ENCODE measurements around the gene TAS2R7. TPM values are rescaled to one million over a fixed set of nuclear protein-coding genes. Genes with fewer than 3 reads are reported as not detected.

The TAS2R7 gene, protein sequence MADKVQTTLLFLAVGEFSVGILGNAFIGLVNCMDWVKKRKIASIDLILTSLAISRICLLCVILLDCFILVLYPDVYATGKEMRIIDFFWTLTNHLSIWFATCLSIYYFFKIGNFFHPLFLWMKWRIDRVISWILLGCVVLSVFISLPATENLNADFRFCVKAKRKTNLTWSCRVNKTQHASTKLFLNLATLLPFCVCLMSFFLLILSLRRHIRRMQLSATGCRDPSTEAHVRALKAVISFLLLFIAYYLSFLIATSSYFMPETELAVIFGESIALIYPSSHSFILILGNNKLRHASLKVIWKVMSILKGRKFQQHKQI
- total RNA-seq (not detected), polyA plus RNA-seq (not detected)
- long read RNA-seq, donor 1, result 0 reads
- long read RNA-seq, donor 2, result 0 reads

DNA sequence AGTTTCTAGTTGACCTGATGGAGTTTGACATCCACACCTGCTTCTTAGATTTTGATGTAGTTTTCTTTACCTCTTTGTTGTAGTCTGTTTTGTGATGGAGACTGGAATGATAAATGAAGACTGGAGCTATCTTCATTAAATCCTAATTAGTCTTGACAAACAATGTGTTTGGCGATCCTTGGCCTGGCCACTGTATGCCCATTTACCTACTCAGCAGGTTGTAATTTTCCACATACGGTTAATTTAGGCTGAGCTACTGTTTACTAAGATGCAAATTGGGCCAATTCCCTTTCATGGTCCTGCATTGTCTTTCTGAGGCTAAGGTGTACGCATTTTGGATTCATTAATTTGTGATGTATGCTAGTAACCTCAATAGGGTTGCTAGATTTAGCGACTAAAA, at the start of gene TAS2R7:
TSS of gene TAS2R7 (minus strand) at position 41 of the 400 bp plus-strand sequence. CDS start 57 bp downstream, outside the sequence.
- Histone ChIP-seq H3K27me3 (replicated peaks in 1 of 7) (peaks cover 0 to 8% (median 0%) of the 10 kb centered on the region in 7 donors), H3K4me1 (no peaks in the 10 kb centered on the region), H3K27ac (no peak within 1 kb of the TSS), H3K36me3 (no peaks in the 10 kb centered on the region), H3K9me3 (no peaks in the 10 kb centered on the region), H3K4me3 (no peak within 1 kb of the TSS)
- TF ChIP-seq POLR2A (IDR thresholded peaks at IDR 0.05), result no peak
- TF ChIP-seq POLR2AphosphoS5 (IDR thresholded peaks at IDR 0.05), result no peak
- TF ChIP-seq, protein P1, sequence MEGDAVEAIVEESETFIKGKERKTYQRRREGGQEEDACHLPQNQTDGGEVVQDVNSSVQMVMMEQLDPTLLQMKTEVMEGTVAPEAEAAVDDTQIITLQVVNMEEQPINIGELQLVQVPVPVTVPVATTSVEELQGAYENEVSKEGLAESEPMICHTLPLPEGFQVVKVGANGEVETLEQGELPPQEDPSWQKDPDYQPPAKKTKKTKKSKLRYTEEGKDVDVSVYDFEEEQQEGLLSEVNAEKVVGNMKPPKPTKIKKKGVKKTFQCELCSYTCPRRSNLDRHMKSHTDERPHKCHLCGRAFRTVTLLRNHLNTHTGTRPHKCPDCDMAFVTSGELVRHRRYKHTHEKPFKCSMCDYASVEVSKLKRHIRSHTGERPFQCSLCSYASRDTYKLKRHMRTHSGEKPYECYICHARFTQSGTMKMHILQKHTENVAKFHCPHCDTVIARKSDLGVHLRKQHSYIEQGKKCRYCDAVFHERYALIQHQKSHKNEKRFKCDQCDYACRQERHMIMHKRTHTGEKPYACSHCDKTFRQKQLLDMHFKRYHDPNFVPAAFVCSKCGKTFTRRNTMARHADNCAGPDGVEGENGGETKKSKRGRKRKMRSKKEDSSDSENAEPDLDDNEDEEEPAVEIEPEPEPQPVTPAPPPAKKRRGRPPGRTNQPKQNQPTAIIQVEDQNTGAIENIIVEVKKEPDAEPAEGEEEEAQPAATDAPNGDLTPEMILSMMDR (IDR thresholded peaks at IDR 0.05 in 8 of 11, conservative IDR thresholded peaks at IDR 0.05 in 3 of 11), result no peak
- WGBS, 5 donors, result 67 to 84% (median 74%) methylated on average over 4 of the region's 4 CpGs
- no peak for DNase-seq
- intact Hi-C loops (cut with DNase I; ENCODE audit: low total_unique reads), result no loop called here

DNA sequence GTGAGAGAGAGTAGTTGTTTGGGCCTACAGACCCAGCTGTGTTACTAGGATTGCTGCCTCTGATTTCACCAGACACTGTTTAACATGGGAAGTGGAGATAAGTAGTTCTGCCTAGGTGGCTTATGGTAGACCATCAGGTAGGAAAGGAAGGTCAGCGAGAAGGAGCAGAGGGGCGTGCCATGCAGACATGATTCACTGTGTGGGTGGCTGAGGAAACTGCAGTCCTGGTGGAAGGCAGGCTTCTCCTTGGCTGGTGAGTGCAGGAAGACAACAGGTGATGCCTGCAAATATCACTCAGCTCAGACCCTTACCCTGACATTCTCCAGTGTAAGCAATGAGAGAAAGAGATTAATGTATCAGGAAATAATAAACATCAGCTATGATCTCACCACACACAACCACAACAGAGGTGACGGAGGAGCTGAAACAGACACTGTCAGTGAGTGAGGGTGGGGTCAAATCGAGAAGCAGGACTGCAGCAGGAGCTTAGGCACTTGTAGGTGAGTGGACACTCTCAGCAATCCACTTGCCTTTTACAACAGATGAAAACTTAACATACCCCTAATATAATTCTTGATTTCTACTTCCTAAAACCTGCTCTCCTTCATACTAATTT, 48.9 kb upstream of the TAS2R7 start:
- 86 to 92% (median 86%) methylated on average over 4 of the region's 4 CpGs for WGBS, 5 donors
- intact Hi-C loops (cut with DNase I; ENCODE audit: low total_unique reads), result no loop called here
- Histone ChIP-seq H3K4me1 (no peaks in the 10 kb centered on the region), H3K27me3 (replicated peaks in 1 of 7) (no peaks in the 10 kb centered on the region), H3K9me3 (peaks cover 3 to 13% (median 11%) of the 10 kb centered on the region in 8 donors), H3K36me3 (peaks cover 0 to 55% (median 7%) of the 10 kb centered on the region in 6 donors), H3K4me3 (no peak overlapping the region), H3K27ac (no peak overlapping the region)
- DNase-seq, result no peak
- TF ChIP-seq POLR2A (IDR thresholded peaks at IDR 0.05), result no peak
- TF ChIP-seq, protein P1 (IDR thresholded peaks at IDR 0.05 in 8 of 11, conservative IDR thresholded peaks at IDR 0.05 in 3 of 11), result no peak
- TF ChIP-seq POLR2AphosphoS5 (IDR thresholded peaks at IDR 0.05), result no peak

DNA sequence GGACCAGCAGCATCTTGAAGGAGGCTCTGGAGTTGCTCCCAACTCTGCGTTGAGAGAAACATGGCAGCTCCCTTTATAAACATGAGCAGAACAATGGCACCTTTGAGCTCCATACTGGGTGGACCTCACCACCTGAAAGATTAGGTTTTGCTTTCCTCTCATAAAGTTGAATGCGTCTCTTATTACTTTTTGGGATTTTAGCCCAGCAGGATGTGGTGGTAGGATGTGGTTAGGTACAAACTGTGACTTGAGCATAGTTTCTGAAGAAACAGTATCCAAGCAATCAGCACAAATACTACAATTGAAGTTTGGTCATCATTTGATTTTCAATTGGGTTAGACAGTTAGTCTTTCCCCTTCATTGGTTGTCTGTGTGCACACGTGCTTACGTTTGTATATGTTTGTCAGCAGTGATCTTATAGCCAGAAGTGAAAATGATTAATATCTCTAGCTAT, 47.0 kb upstream of the TAS2R7 start, which contains the start of gene PRR4:
TSS of gene PRR4 (minus strand) at position 51 of the 454 bp plus-strand sequence. CDS start at position 13, 38 bp downstream.
- Histone ChIP-seq H3K4me3 (no peak within 1 kb of the TSS), H3K9me3 (no peaks in the 10 kb centered on the region), H3K27me3 (replicated peaks in 1 of 7) (no peaks in the 10 kb centered on the region), H3K4me1 (no peaks in the 10 kb centered on the region), H3K27ac (no peak within 1 kb of the TSS), H3K36me3 (peaks cover 0 to 45% (median 4%) of the 10 kb centered on the region in 6 donors)
- intact Hi-C loops (cut with DNase I; ENCODE audit: low total_unique reads), result no loop called here
- TF ChIP-seq, protein P1 (IDR thresholded peaks at IDR 0.05 in 8 of 11, conservative IDR thresholded peaks at IDR 0.05 in 3 of 11), result no peak
- TF ChIP-seq POLR2AphosphoS5 (IDR thresholded peaks at IDR 0.05) (no peak), POLR2A (IDR thresholded peaks at IDR 0.05) (no peak)
- no peak for DNase-seq
- 62 to 82% (median 74%) methylated on average over 4 of the region's 4 CpGs for WGBS, 5 donors

DNA sequence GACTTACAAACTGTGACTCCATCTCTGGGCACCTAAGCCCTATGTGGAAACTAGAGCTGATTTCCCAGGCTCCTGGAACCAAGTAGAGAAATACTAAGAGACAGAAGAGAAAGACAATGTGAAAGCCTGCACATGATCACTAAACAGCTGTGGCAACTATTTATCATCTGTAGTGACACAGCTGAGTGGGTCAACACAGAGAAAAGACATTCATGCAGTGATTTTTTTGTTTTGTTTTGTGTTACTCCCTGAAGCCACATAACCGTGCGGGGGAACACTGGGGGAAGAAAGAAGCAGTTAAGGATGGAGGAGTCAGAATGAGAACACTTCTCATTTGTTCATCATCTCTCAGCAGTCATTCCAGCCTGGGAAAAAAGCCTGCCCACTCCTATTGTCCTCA, 45.3 kb upstream of the TAS2R7 start:
- DNase-seq, result no peak
- WGBS, 5 donors, result 41 to 70% (median 44%) methylated on average over 2 of the region's 2 CpGs
- intact Hi-C loops (cut with DNase I; ENCODE audit: low total_unique reads), result no loop called here

More for the DNA sequence above, 45.3 kb upstream of the TAS2R7 start:
- no peaks in the 10 kb centered on the region for H3K27me3 ChIP-seq (replicated peaks in 1 of 7)
- no peak for TF ChIP-seq POLR2AphosphoS5 (IDR thresholded peaks at IDR 0.05)
- TF ChIP-seq, protein P1 (IDR thresholded peaks at IDR 0.05 in 8 of 11, conservative IDR thresholded peaks at IDR 0.05 in 3 of 11), result no peak
- no peak for TF ChIP-seq POLR2A (IDR thresholded peaks at IDR 0.05)
- no peak overlapping the region for H3K27ac ChIP-seq
- H3K4me3 ChIP-seq, result no peak overlapping the region
- peaks cover 0 to 48% (median 4%) of the 10 kb centered on the region in 6 donors for H3K36me3 ChIP-seq
- no peaks in the 10 kb centered on the region for H3K4me1 ChIP-seq
- H3K9me3 ChIP-seq, result no peaks in the 10 kb centered on the region
